Neural progenitor cell (in vitro differentiated cells): ENCODE results near the gene ZNF471. TPM values are rescaled to one million over a fixed set of nuclear protein-coding genes. Genes with fewer than 3 reads are reported as not detected.

Experiments used
- DNase-seq: peaks from one replicate; pipeline ENCODE4 v3.0.0-alpha.2; 2016; ENCODE audit warnings: low spot score
- H2AFZ ChIP-seq: fragments of 200-600 bp; sonication (generic); replicated peaks from 2 replicates; pipeline ENCODE4 v1.6.1; 2016; ENCODE audit warnings: antibody characterized with exemption
- H3F3A ChIP-seq: fragments of 200-600 bp; sonication (generic); 2 replicates; pipeline ENCODE4 v1.6.1; 2016; ENCODE audit warnings: antibody characterized with exemption, low read depth
- H3K27ac ChIP-seq: fragments of 200-600 bp; sonication (generic); 2 replicates; pipeline ENCODE4 v1.5.1; 2016; ENCODE audit warnings: mild to moderate bottlenecking
- H3K27me3 ChIP-seq: fragments of 200-600 bp; sonication (generic); 2 replicates; pipeline ENCODE4 v1.6.1; 2016; ENCODE audit warnings: mild to moderate bottlenecking, moderate library complexity
- H3K36me3 ChIP-seq: fragments of 200-600 bp; sonication (generic); 2 replicates; pipeline ENCODE4 v1.5.1; 2016
- H3K4me1 ChIP-seq: fragments of 200-600 bp; sonication (generic); 2 replicates; pipeline ENCODE4 v1.6.1; 2016; ENCODE audit warnings: mixed run types
- H3K4me2 ChIP-seq: fragments of 200-600 bp; sonication (generic); 2 replicates; pipeline ENCODE4 v1.6.1; 2016
- H3K4me3 ChIP-seq: fragments of 200-600 bp; sonication (generic); 2 replicates; pipeline ENCODE4 v1.5.1; 2016
- H3K79me2 ChIP-seq: fragments of 200-600 bp; sonication (generic); 2 replicates; pipeline ENCODE4 v1.6.1; 2016; ENCODE audit warnings: low read depth
- H3K9ac ChIP-seq: fragments of 200-600 bp; sonication (generic); 2 replicates; pipeline ENCODE4 v1.6.1; 2016
- H3K9me3 ChIP-seq: fragments of 200-600 bp; sonication (generic); 2 replicates; pipeline ENCODE4 v1.5.1; 2016; ENCODE audit warnings: low read depth
- H4K20me1 ChIP-seq: fragments of 200-600 bp; sonication (generic); 2 replicates; pipeline ENCODE4 v1.6.1; 2016; ENCODE audit warnings: low read depth
- H3K27ac Mint-ChIP-seq: 3 replicates; pipeline ENCODE4 v1.8.0; 2021; ENCODE audit warnings: mixed read lengths
- H3K27me3 Mint-ChIP-seq: 2 replicates; pipeline ENCODE4 v1.8.0; 2022; ENCODE audit warnings: low read depth, mild to moderate bottlenecking, inconsistent platforms, moderate library complexity, mixed read lengths; ENCODE audit not compliant: insufficient read depth
- H3K36me3 Mint-ChIP-seq: 3 replicates; pipeline ENCODE4 v1.8.0; 2021; ENCODE audit warnings: mixed read lengths
- H3K4me1 Mint-ChIP-seq: 3 replicates; pipeline ENCODE4 v1.8.0; 2021; ENCODE audit warnings: mixed read lengths
- H3K4me3 Mint-ChIP-seq: 3 replicates; pipeline ENCODE4 v1.8.0; 2021; ENCODE audit warnings: mild to moderate bottlenecking, moderate library complexity, mixed read lengths
- H3K9me3 Mint-ChIP-seq: 3 replicates; pipeline ENCODE4 v1.8.0; 2020; ENCODE audit warnings: mixed read lengths
- EZH2 ChIP-seq: fragments of 200-600 bp; sonication (generic); IDR thresholded peaks from 2 replicates; pipeline ENCODE4 v1.6.1; 2017; ENCODE audit warnings: antibody characterized with exemption, mild to moderate bottlenecking, moderate library complexity
- EZH2phosphoT487 ChIP-seq: fragments of 200-600 bp; sonication (generic); IDR thresholded peaks from 2 replicates; pipeline ENCODE4 v1.6.1; 2017; ENCODE audit warnings: antibody characterized with exemption
- total RNA-seq: library from RNA; depleted of rRNA; stranded (reverse); fragments of >200 nt; gene quantifications from 2 replicates; pipeline ENCODE4 v1.2.3, GENCODE V29; 2015; ENCODE audit warnings: low replicate concordance
- TF ChIP-seq, protein P1 (sequence below): fragments of 200-600 bp; sonication (generic); IDR thresholded peaks from 2 replicates; pipeline ENCODE4 v1.5.1; 2017; ENCODE audit warnings: antibody characterized with exemption, mild to moderate bottlenecking

Gene ZNF471
- total RNA-seq, 1 donor from 2014 or later = 1.4 TPM

DNA sequence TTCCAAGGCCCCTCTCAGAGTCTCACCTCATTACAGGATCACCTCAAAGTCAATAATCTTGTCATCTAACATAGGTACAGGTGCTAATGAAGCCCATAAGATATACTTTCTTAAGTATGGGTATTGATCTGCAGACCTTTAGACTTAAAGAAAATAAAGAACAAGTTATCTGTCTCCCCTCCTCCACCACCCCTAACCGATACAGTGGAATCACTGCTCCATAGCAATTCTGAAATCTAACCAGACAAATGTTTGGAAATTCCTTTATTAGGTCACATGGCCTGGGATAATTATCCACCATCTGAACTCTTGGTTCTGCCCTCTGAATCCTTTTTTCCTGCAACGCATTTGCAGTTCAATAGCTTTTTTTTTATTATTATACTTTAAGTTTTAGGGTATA lies 55.1 kb downstream of the ZNF471 start:
- DNase-seq = no peak
- H3K27me3 Mint-ChIP-seq = peaks cover 4% of the 10 kb centered on the region
- H3K4me3 Mint-ChIP-seq = no peak overlapping the region
- Histone ChIP-seq H2AFZ (no peak overlapping the region), H4K20me1 (no peaks in the 10 kb centered on the region), H3K4me2 (no peak overlapping the region), H3K36me3 (no peaks in the 10 kb centered on the region), H3K79me2 (peaks cover under 1% of the 10 kb centered on the region), H3K4me1 (no peaks in the 10 kb centered on the region), H3F3A (peaks cover 9% of the 10 kb centered on the region), H3K27ac (no peak overlapping the region), H3K9me3 (peaks cover 36% of the 10 kb centered on the region), H3K4me3 (no peak overlapping the region), H3K27me3 (no peaks in the 10 kb centered on the region), H3K9ac (no peak overlapping the region)
- TF ChIP-seq EZH2 (no peak), EZH2phosphoT487 (no peak)
- TF ChIP-seq, protein P1, sequence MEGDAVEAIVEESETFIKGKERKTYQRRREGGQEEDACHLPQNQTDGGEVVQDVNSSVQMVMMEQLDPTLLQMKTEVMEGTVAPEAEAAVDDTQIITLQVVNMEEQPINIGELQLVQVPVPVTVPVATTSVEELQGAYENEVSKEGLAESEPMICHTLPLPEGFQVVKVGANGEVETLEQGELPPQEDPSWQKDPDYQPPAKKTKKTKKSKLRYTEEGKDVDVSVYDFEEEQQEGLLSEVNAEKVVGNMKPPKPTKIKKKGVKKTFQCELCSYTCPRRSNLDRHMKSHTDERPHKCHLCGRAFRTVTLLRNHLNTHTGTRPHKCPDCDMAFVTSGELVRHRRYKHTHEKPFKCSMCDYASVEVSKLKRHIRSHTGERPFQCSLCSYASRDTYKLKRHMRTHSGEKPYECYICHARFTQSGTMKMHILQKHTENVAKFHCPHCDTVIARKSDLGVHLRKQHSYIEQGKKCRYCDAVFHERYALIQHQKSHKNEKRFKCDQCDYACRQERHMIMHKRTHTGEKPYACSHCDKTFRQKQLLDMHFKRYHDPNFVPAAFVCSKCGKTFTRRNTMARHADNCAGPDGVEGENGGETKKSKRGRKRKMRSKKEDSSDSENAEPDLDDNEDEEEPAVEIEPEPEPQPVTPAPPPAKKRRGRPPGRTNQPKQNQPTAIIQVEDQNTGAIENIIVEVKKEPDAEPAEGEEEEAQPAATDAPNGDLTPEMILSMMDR = no peak
- peaks cover 5% of the 10 kb centered on the region for H3K36me3 Mint-ChIP-seq
- H3K27ac Mint-ChIP-seq = no peak overlapping the region
- H3K9me3 Mint-ChIP-seq = peaks cover 79% of the 10 kb centered on the region
- H3K4me1 Mint-ChIP-seq = peaks cover 4% of the 10 kb centered on the region

DNA sequence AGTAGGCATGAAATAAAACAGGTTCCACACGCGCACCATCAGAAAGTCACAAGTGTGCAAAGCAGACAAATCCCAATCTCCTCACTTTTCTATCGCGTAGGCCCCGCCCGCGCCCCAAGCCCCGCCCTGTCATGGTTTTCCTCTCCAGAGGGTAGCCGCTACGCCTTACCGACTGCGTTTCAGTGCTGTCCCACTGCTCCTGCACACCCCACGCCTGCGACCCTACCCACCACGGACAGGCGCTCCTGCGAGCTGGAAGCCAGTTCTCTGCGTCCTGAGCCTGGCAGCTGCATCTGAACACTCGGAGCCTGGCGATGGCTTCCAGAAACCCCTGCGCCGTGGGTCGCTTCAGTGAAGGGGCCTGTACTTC lies 59.2 kb downstream of the ZNF471 start:
- Histone ChIP-seq H3K36me3 (peaks cover 34% of the 10 kb centered on the region), H4K20me1 (no peaks in the 10 kb centered on the region), H3K9me3 (peaks cover 52% of the 10 kb centered on the region), H3K4me2 (peak overlapping the region; percentile 83), H2AFZ (peak overlapping the region; percentile 95), H3K9ac (peak overlapping the region; percentile 29), H3K4me3 (peak overlapping the region; percentile 76), H3F3A (peaks cover 9% of the 10 kb centered on the region), H3K4me1 (no peaks in the 10 kb centered on the region), H3K27me3 (no peaks in the 10 kb centered on the region), H3K79me2 (peaks cover 10% of the 10 kb centered on the region), H3K27ac (no peak overlapping the region)
- peak overlapping the region; percentile 97 for H3K4me3 Mint-ChIP-seq
- H3K27me3 Mint-ChIP-seq = peaks cover 5% of the 10 kb centered on the region
- H3K9me3 Mint-ChIP-seq = peaks cover 78% of the 10 kb centered on the region
- peaks cover 6% of the 10 kb centered on the region for H3K4me1 Mint-ChIP-seq
- no peak for TF ChIP-seq EZH2
- TF ChIP-seq, protein P1 = no peak
- TF ChIP-seq EZH2phosphoT487 = no peak
- no peak overlapping the region for H3K27ac Mint-ChIP-seq
- no peak for DNase-seq
- H3K36me3 Mint-ChIP-seq = peaks cover 34% of the 10 kb centered on the region

DNA sequence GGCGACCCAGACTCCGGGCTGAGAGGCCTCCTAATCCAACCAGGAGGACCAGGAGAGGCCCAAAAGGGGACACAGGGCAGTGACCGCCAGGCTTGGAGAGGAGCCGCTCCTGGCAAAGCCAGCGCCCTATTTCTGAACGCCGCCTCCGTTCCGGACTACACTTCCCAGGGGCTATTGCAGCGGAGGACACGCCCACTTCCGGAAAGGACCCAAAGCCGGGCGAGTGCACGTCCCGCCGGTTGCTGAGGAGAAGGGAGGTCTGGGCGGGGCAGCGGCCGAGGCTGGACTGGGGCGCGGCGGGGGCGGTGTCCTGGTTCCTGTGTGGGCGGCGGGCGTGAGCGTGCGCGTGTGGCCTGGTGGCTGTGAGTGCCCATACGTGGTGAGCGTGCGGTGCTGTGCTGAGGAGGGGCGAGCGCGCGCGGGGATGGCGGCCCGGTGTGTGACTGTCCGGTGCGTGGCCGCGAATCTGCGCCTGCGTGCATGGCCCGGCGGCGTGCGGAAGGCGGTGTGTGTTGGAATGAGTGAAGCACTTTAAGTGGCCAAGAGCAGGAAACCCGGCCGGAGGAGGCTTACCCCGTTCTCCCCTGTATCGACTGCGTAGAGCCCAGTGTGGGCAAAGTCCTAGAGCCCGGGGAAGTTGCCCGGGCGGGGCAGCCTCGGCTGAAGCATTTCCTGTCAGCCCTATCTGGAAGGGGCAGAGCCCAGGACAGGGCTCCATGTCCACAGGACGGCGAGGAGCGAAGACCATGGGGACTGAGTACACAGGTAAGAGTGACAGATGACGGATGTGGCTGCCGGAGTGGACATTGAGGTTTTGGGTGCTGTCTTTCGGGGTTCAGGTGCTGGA lies 59.8 kb downstream of the ZNF471 start, which contains the start of gene ZNF470:
Gene ZNF470, plus strand, starts transcription at position 195 of the 847 bp plus-strand sequence. CDS start 2,844 bp downstream, outside the sequence.
- peaks cover 6% of the 10 kb centered on the region for H3K4me1 Mint-ChIP-seq
- Histone ChIP-seq H2AFZ (peak within 1 kb of the TSS; percentile 95), H3K27ac (no peak within 1 kb of the TSS), H3K27me3 (no peaks in the 10 kb centered on the region), H3K4me3 (peak within 1 kb of the TSS; percentile 76), H3F3A (peaks cover 9% of the 10 kb centered on the region), H3K4me2 (peak within 1 kb of the TSS; percentile 83), H3K79me2 (peaks cover 10% of the 10 kb centered on the region), H3K4me1 (no peaks in the 10 kb centered on the region), H3K9ac (peak within 1 kb of the TSS; percentile 29), H3K36me3 (peaks cover 37% of the 10 kb centered on the region), H3K9me3 (peaks cover 53% of the 10 kb centered on the region), H4K20me1 (no peaks in the 10 kb centered on the region)
- peak within 1 kb of the TSS; percentile 97 for H3K4me3 Mint-ChIP-seq
- peaks cover 78% of the 10 kb centered on the region for H3K9me3 Mint-ChIP-seq
- no peak for TF ChIP-seq EZH2
- no peak for TF ChIP-seq EZH2phosphoT487
- TF ChIP-seq, protein P1 = no peak
- DNase-seq = peak; percentile 97
- peak within 1 kb of the TSS; percentile 78 for H3K27ac Mint-ChIP-seq
- peaks cover 5% of the 10 kb centered on the region for H3K27me3 Mint-ChIP-seq
- peaks cover 35% of the 10 kb centered on the region for H3K36me3 Mint-ChIP-seq
